ENCODE measurements around the gene TAAR2. TPM values are rescaled to one million over a fixed set of nuclear protein-coding genes. Genes with fewer than 3 reads are reported as not detected.

Gene TAAR2
- total RNA-seq, 1 donor = not detected

GRCh38 chr6:132584698-132585097 is 39.4 kb downstream of the TAAR2 start:
- Histone ChIP-seq H3K27me3 (ENCODE audit: insufficient read depth, low read length) (peaks cover 8% of the 10 kb centered on the region), H4K20me1 (ENCODE audit: insufficient read depth, low read length) (no peaks in the 10 kb centered on the region), H3K4me2 (ENCODE audit: insufficient read depth, low read length) (no peak overlapping the region), H3K9me3 (ENCODE audit: low read depth, low read length) (no peaks in the 10 kb centered on the region), H3K4me3 (ENCODE audit: insufficient read depth, low read length) (no peak overlapping the region), H3K4me1 (ENCODE audit: insufficient read depth, low read length) (no peaks in the 10 kb centered on the region), H3K36me3 (ENCODE audit: insufficient read depth, low read length) (no peaks in the 10 kb centered on the region), H2AFZ (ENCODE audit: low read length) (no peak overlapping the region), H3K79me2 (ENCODE audit: insufficient read depth, low read length) (no peaks in the 10 kb centered on the region), H3K27ac (ENCODE audit: low read depth, low read length) (no peak overlapping the region)
- no peak for TF ChIP-seq CTCF (IDR thresholded peaks at IDR 0.05; ENCODE audit: extremely low read depth, low read depth, low read length)
- DNase-seq (ENCODE audit: insufficient read length, low spot score, missing footprints) = no peak

- no peaks in the 10 kb centered on the region for H3K4me1 ChIP-seq (ENCODE audit: insufficient read depth, low read length)
- no peak overlapping the region for H2AFZ ChIP-seq (ENCODE audit: low read length)
- H4K20me1 ChIP-seq (ENCODE audit: insufficient read depth, low read length) = no peaks in the 10 kb centered on the region
- TF ChIP-seq CTCF (IDR thresholded peaks at IDR 0.05; ENCODE audit: extremely low read depth, low read depth, low read length) = no peak
- no peak for DNase-seq (ENCODE audit: insufficient read length, low spot score, missing footprints)
- H3K27me3 ChIP-seq (ENCODE audit: insufficient read depth, low read length) = peaks cover 24% of the 10 kb centered on the region
- no peaks in the 10 kb centered on the region for H3K79me2 ChIP-seq (ENCODE audit: insufficient read depth, low read length)
- no peaks in the 10 kb centered on the region for H3K36me3 ChIP-seq (ENCODE audit: insufficient read depth, low read length)
- no peak overlapping the region for H3K4me2 ChIP-seq (ENCODE audit: insufficient read depth, low read length)
- H3K4me3 ChIP-seq (ENCODE audit: insufficient read depth, low read length) = no peak overlapping the region
- H3K27ac ChIP-seq (ENCODE audit: low read depth, low read length) = no peak overlapping the region
- no peaks in the 10 kb centered on the region for H3K9me3 ChIP-seq (ENCODE audit: low read depth, low read length)
Measured at GRCh38 chr6:132571774-132572173, 52.3 kb downstream of the TAAR2 start.

- TF ChIP-seq CTCF (IDR thresholded peaks at IDR 0.05; ENCODE audit: extremely low read depth, low read depth, low read length) = no peak
- Histone ChIP-seq H3K4me3 (ENCODE audit: insufficient read depth, low read length) (no peak within 1 kb of the TSS), H3K79me2 (ENCODE audit: insufficient read depth, low read length) (no peaks in the 10 kb centered on the region), H3K4me2 (ENCODE audit: insufficient read depth, low read length) (no peak within 1 kb of the TSS), H2AFZ (ENCODE audit: low read length) (no peak within 1 kb of the TSS), H3K9me3 (ENCODE audit: low read depth, low read length) (no peaks in the 10 kb centered on the region), H3K36me3 (ENCODE audit: insufficient read depth, low read length) (no peaks in the 10 kb centered on the region), H3K4me1 (ENCODE audit: insufficient read depth, low read length) (no peaks in the 10 kb centered on the region), H3K27ac (ENCODE audit: low read depth, low read length) (no peak within 1 kb of the TSS), H4K20me1 (ENCODE audit: insufficient read depth, low read length) (no peaks in the 10 kb centered on the region), H3K27me3 (ENCODE audit: insufficient read depth, low read length) (peaks cover 32% of the 10 kb centered on the region)
- no peak for DNase-seq (ENCODE audit: insufficient read length, low spot score, missing footprints)
Measured at GRCh38 chr6:132570221-132570777, 53.8 kb downstream of the TAAR2 start, which contains the start of gene TAAR6. Gene TAAR6 (plus strand): TSS chr6:132570322. CDS start chr6:132570322, 0 bp downstream.

GRCh38 chr6:132569170-132569569 is 54.9 kb downstream of the TAAR2 start:
- TF ChIP-seq CTCF (IDR thresholded peaks at IDR 0.05; ENCODE audit: extremely low read depth, low read depth, low read length) = no peak
- H3K27me3 ChIP-seq (ENCODE audit: insufficient read depth, low read length) = peaks cover 30% of the 10 kb centered on the region
- H4K20me1 ChIP-seq (ENCODE audit: insufficient read depth, low read length) = no peaks in the 10 kb centered on the region
- no peaks in the 10 kb centered on the region for H3K4me1 ChIP-seq (ENCODE audit: insufficient read depth, low read length)
- no peaks in the 10 kb centered on the region for H3K36me3 ChIP-seq (ENCODE audit: insufficient read depth, low read length)
- no peaks in the 10 kb centered on the region for H3K9me3 ChIP-seq (ENCODE audit: low read depth, low read length)
- no peak overlapping the region for H3K4me2 ChIP-seq (ENCODE audit: insufficient read depth, low read length)
- H3K27ac ChIP-seq (ENCODE audit: low read depth, low read length) = no peak overlapping the region
- H3K4me3 ChIP-seq (ENCODE audit: insufficient read depth, low read length) = no peak overlapping the region
- no peak overlapping the region for H2AFZ ChIP-seq (ENCODE audit: low read length)
- no peak for DNase-seq (ENCODE audit: insufficient read length, low spot score, missing footprints)
- no peaks in the 10 kb centered on the region for H3K79me2 ChIP-seq (ENCODE audit: insufficient read depth, low read length)

All from osteoblast (primary cell).